GM12892 (cell line): ENCODE results near the gene HSPB6.

Source experiments
- DNase-seq: peaks from one replicate; pipeline ENCODE4 v3.0.0; 2011; ENCODE audit not compliant: insufficient read length
- FAIRE-seq: peaks from 2 replicates; lab custom pipeline; 2011; peaks lifted over from hg19 to GRCh38; lab: Jason Lieb, UNC
- POLR2A ChIP-seq: IDR thresholded peaks from 2 replicates; pipeline ENCODE4 v1.6.1; 2011; ENCODE audit warnings: low read depth, low read length, control low read depth
- POLR2AphosphoS5 ChIP-seq: IDR thresholded peaks from 2 replicates; pipeline ENCODE4 v1.6.1; 2011; ENCODE audit warnings: low read depth, low read length, control low read depth
- TAF1 ChIP-seq: IDR thresholded peaks from 2 replicates; pipeline ENCODE4 v1.6.1; 2011; ENCODE audit warnings: low read depth, mild to moderate bottlenecking, control low read depth, low read length, borderline replicate concordance

The HSPB6 gene

DNA sequence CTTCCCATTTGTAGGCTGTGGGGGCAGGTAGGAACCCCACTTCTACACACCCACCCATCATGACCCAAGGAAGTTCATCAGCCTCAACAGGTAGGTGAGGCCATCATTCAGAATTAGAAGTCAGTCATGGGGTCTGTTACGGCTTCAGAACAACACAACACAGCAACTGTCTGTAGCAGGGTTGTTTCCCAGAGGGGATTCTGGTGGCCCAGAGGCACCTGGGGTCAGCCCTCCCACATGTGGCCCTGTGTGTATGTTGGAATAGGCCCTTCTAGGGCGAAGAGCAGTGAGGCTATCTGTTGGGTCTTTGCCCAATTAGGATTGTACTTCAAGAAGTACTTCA is 18.0 kb downstream of the HSPB6 start:
- no peak for TF ChIP-seq POLR2AphosphoS5
- TF ChIP-seq TAF1, result no peak
- TF ChIP-seq POLR2A, result no peak
- FAIRE-seq, result no peak
- DNase-seq, result no peak

- DNase-seq (no peak), FAIRE-seq (no peak)
- TF ChIP-seq POLR2AphosphoS5 (peak; percentile 47), POLR2A (peak; percentile 38; the same call in 1 of the 2 replicates), TAF1 (no peak)
Measured at GRCh38 chr19:35738021-35738886, 18.6 kb downstream of the HSPB6 start.

- TF ChIP-seq POLR2A (no peak), TAF1 (no peak), POLR2AphosphoS5 (peak; percentile 43; the same call in 1 of the 2 replicates)
- FAIRE-seq, result peak; percentile 64
Measured at GRCh38 chr19:35736913-35737886, 19.6 kb downstream of the HSPB6 start.

DNA sequence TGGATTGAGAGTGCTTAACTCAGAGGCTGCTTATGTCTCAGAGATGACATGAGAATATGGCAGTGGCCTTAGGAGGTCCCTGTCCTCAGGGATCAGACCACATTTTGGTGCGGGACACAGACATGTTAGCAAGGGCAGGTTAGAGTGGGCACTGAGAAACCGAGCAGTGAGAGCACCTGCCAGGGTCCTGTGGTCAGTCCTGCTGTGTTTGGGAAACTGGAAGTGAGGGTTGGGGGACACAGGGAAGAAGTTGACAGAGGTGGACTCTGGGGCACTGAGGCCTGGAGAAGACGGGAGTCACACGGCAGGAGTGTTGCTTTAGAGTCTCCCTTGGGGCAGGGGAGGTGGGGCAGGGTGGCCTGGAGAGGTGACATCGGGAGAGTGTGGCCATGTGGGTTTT is 21.9 kb downstream of the HSPB6 start:
- FAIRE-seq (no peak), DNase-seq (no peak)
- TF ChIP-seq POLR2AphosphoS5, result no peak
- TF ChIP-seq TAF1, result no peak
- TF ChIP-seq POLR2A, result no peak

More at GRCh38 chr19:35736913-35737886, 19.6 kb downstream of the HSPB6 start:
- no peak for DNase-seq

GRCh38 chr19:35734273-35734672 is 22.6 kb downstream of the HSPB6 start:
- TF ChIP-seq POLR2AphosphoS5, result no peak
- no peak for TF ChIP-seq POLR2A
- TF ChIP-seq TAF1, result no peak
- FAIRE-seq, result no peak

GRCh38 chr19:35733180-35734125 is 23.4 kb downstream of the HSPB6 start:
- no peak for FAIRE-seq
- DNase-seq, result no peak
- no peak for TF ChIP-seq POLR2A
- TF ChIP-seq POLR2AphosphoS5, result no peak
- no peak for TF ChIP-seq TAF1

More at GRCh38 chr19:35734273-35734672, 22.6 kb downstream of the HSPB6 start:
- DNase-seq, result no peak

DNA sequence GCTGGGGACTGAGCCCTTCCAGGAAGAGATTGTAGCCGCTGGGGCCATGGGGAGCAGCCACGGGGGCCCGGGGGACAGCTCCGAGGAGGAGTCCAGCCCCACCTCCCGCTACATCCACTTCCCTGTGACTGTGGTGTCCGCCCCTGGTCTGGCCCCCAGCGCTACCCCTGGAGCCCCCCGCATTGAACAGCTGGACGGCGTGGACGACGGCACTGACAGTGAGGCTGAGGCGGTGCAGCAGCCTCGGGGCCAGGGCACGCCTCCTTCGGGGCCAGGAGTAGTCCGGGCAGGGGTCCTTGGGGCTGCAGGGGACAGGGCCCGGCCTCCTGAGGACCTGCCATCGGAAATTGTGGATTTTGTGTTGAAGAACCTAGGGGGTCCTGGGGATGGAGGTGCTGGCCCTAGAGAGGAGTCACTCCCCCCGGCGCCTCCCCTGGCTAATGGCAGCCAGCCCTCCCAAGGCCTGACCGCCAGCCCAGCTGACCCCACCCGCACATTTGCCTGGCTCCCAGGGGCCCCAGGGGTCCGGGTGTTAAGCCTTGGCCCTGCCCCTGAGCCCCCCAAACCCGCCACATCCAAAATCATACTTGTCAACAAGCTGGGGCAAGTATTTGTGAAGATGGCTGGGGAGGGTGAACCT is 24.2 kb downstream of the HSPB6 start:
- no peak for TF ChIP-seq TAF1
- TF ChIP-seq POLR2A, result no peak
- TF ChIP-seq POLR2AphosphoS5, result peak; percentile 20; the same call in 1 of the 2 replicates
- no peak for DNase-seq
- no peak for FAIRE-seq

DNA sequence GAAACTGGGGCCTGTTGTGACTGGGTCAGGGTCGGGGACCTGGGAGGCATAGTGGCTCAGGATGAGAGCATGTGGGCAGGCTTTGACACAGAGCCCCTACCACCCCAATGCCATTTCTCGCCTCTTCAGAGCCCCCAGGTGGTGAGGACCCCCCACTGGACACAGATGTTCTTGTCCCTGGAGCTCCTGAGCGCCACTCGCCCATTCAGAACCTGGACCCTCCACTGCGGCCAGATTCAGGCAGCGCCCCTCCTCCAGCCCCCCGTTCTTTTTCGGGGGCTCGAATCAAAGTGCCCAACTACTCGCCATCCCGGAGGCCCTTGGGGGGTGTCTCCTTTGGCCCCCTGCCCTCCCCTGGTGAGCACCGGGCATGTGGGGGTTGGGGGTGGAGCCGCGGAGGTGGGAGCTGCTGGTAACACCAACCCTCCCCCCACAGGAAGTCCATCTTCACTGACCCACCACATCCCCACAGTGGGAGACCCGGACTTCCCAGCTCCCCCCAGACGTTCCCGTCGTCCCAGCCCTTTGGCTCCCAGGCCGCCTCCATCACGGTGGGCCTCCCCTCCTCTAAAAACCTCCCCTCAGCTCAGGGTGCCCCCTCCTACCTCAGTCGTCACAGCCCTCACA is 24.9 kb downstream of the HSPB6 start:
- TF ChIP-seq POLR2AphosphoS5 (no peak), POLR2A (no peak)
- DNase-seq (no peak), FAIRE-seq (no peak)

DNA sequence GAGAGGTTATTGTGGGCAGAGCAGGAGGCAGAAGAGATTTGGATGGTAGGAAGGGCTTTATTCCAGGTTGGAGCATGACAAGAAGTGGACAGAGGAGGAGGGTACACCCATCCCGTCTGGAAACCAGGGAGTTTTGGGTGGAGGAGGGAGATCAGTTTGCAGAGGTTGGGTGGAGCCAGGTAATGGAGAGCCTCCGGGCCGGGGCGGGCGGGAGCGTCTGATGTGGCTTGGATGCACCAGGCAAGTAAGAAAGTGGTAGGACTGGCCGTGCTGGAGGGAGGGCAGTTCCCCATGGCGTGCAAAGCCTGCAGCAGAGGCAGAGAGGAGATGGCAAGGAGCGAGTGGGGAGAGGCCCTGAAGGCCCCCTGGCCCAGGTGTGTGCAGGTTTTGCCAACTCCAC is 25.5 kb downstream of the HSPB6 start:
- FAIRE-seq (no peak), DNase-seq (no peak)
- TF ChIP-seq POLR2A (no peak), POLR2AphosphoS5 (no peak), TAF1 (no peak)

GRCh38 chr19:35730326-35730725 is 26.5 kb downstream of the HSPB6 start:
- TF ChIP-seq POLR2A, result 0 out of 2 replicates have a peak, but pooled peaks have one; percentile 2
- no peak for TF ChIP-seq TAF1
- TF ChIP-seq POLR2AphosphoS5, result no peak
- no peak for FAIRE-seq
- peak; percentile 6 for DNase-seq
